Uterus (tissue), 4 donors: ENCODE results near the gene VIL1. TPM values are rescaled to one million over a fixed set of nuclear protein-coding genes. Genes with fewer than 3 reads are reported as not detected.

Source experiments
- microRNA counts, 2 donors: library from miRNA; unstranded; fragments of <30 nt; microRNA quantifications; one replicate each; lab custom pipeline; 2016 to 2017
- microRNA-seq: library from miRNA; unstranded; fragments of <30 nt; microRNA quantifications from one replicate; pipeline ENCODE4, GENCODE V29; 2016; ENCODE audit warnings: borderline microRNAs expressed, borderline replicate concordance
- small RNA-seq: library from RNA; depleted of rRNA; stranded (forward); fragments of <200 nt; gene quantifications from one replicate; pipeline ENCODE3, GENCODE V24; 2016
- total RNA-seq, 4 donors: library from RNA; depleted of rRNA in 3 of 4; stranded (reverse); fragments of >200 nt in 3 of 4; gene quantifications; one replicate each; pipeline versions ENCODE4 v1.1.0 to v1.2.4, GENCODE V29; 2014 to 2023
- donor health status: DM: yes; HTN: yes; CAD: no.

VIL1 gene
- total RNA-seq, 4 donors from 2014 or later: 0.28 to 0.59 (median 0.51) TPM; not detected in 1

MicroRNAs encoded within 50 kb of the gene (microRNA counts, 767-probe panel; counts per million panel counts)
- microRNA hsa-miR-26b-5p (lab: Ali Mortazavi, UCI): 7,925 to 9,863 counts per million in 2 donors

Small RNA genes lying within 50 kb of the gene (microRNA-seq; reads per million reads assigned to microRNA genes)
- 93,446 reads per million, percentile 99 among the genes with 10 or more reads in this experiment for gene MIR26B

Small RNA genes lying within 50 kb of the gene (small RNA-seq; reads per million reads assigned to genes)
- gene MIR26B: 161 reads per million, percentile 95 among the genes with 10 or more reads in this experiment

Other genes with a start within 250 kb of the VIL1 start
- 100 to 1,000 TPM in 3 of 4 donors, 10 to 100 TPM in 1; 87.9 to 162 (median 159) TPM for gene ARPC2, start 201.9 kb upstream of the VIL1 start, total RNA-seq
- 1 to 10 TPM in 1 of 4 donors, under 1 TPM in 2, not detected in 1; 0.29 to 1.0 (median 0.91) TPM for gene GPBAR1, start 158.1 kb upstream of the VIL1 start, total RNA-seq
- gene AAMP, start 149.0 kb upstream of the VIL1 start, total RNA-seq: 100 to 1,000 TPM in 3 of 4 donors, 10 to 100 TPM in 1; 79.6 to 160 (median 134) TPM
- 10 to 100 TPM; 11.8 to 47.8 (median 31.7) TPM for gene PNKD, start 148.6 kb upstream of the VIL1 start, total RNA-seq
- gene TMBIM1, start 126.6 kb upstream of the VIL1 start, total RNA-seq: 100 to 1,000 TPM; 112 to 166 (median 120) TPM
- gene CATIP, start 62.3 kb upstream of the VIL1 start, total RNA-seq: under 1 TPM in 2 of 4 donors, not detected in 2; 0.85 to 0.97 TPM
- gene SLC11A1, start 36.9 kb upstream of the VIL1 start, total RNA-seq: 10 to 100 TPM in 1 of 4 donors, 1 to 10 TPM in 1, under 1 TPM in 2; 0.26 to 14.0 (median 4.2) TPM
- 100 to 1,000 TPM in 2 of 4 donors, 10 to 100 TPM in 2; 48.8 to 198 (median 76.8) TPM for gene CTDSP1, start 19.3 kb upstream of the VIL1 start, total RNA-seq
- 10 to 100 TPM in 3 of 4 donors, 1 to 10 TPM in 1; 9.1 to 59.3 (median 20.7) TPM for gene USP37, start 149.2 kb downstream of the VIL1 start, total RNA-seq
- gene CNOT9, start 149.7 kb downstream of the VIL1 start, total RNA-seq: 10 to 100 TPM; 42.1 to 78.2 (median 51.2) TPM
- 1 to 10 TPM in 2 of 4 donors, under 1 TPM in 1, not detected in 1; 0.26 to 2.4 (median 1.2) TPM for gene PLCD4, start 188.8 kb downstream of the VIL1 start, total RNA-seq
- 10 to 100 TPM; 11.8 to 40.3 (median 15.7) TPM for gene ZNF142, start 240.5 kb downstream of the VIL1 start, total RNA-seq
- 10 to 100 TPM in 2 of 4 donors, 1 to 10 TPM in 1, not detected in 1; 7.4 to 40.0 (median 29.9) TPM for gene BCS1L, start 240.6 kb downstream of the VIL1 start, total RNA-seq